Mesendoderm (in vitro differentiated cells): ENCODE measurements around the gene RAB43.
"Not testable (repeated sequence)": the region's sequence is repeated elsewhere in the genome, so short reads cannot be mapped to it uniquely, and the experiment has no call there.

ENCODE experiments used
- DNase-seq: peaks from one replicate; pipeline ENCODE4 v3.0.0; 2013
- H2AK5ac ChIP-seq: 2 replicates; pipeline ENCODE4 v1.6.1; 2013; ENCODE audit warnings: low read length, inconsistent platforms
- H2BK120ac ChIP-seq: 2 replicates; pipeline ENCODE4 v1.6.1; 2013; ENCODE audit warnings: low read depth, mild to moderate bottlenecking, low read length, moderate library complexity, mixed read lengths
- H2BK15ac ChIP-seq: replicated peaks from 2 replicates; pipeline ENCODE4 v1.6.1; 2013; ENCODE audit warnings: low read depth, mild to moderate bottlenecking, moderate library complexity
- H2BK5ac ChIP-seq: 2 replicates; pipeline ENCODE4 v1.6.1; 2013; ENCODE audit warnings: low read length, inconsistent platforms
- H3K18ac ChIP-seq: 2 replicates; pipeline ENCODE4 v1.6.1; 2013; ENCODE audit warnings: mild to moderate bottlenecking, low read length, mixed read lengths
- H3K23ac ChIP-seq: one replicate; pipeline ENCODE4 v1.6.1; 2013; ENCODE audit warnings: low read length
- H3K27ac ChIP-seq: 2 replicates; pipeline ENCODE4 v1.5.1; 2013; ENCODE audit warnings: low read depth, mild to moderate bottlenecking, inconsistent platforms, low read length, moderate library complexity
- H3K27me3 ChIP-seq: 2 replicates; pipeline ENCODE4 v1.6.1; 2013; ENCODE audit warnings: low read length, control low read depth, mild to moderate bottlenecking, inconsistent platforms; ENCODE audit not compliant: insufficient read depth, poor library complexity
- H3K36me3 ChIP-seq: 2 replicates; pipeline ENCODE4 v1.6.1; 2013; ENCODE audit warnings: low read length, inconsistent platforms; ENCODE audit not compliant: control insufficient read depth, insufficient read depth
- H3K4ac ChIP-seq: one replicate; pipeline ENCODE4 v1.6.1; 2013; ENCODE audit warnings: low read depth, mild to moderate bottlenecking, low read length, moderate library complexity
- H3K4me1 ChIP-seq: 2 replicates; pipeline ENCODE4 v1.6.1; 2013; ENCODE audit warnings: low read depth, low read length, inconsistent platforms; ENCODE audit not compliant: control insufficient read depth
- H3K4me2 ChIP-seq: 2 replicates; pipeline ENCODE4 v1.6.1; 2013; ENCODE audit warnings: low read length
- H3K4me3 ChIP-seq: 2 replicates; pipeline ENCODE4 v1.5.1; 2013; ENCODE audit warnings: mild to moderate bottlenecking, low read length
- H3K56ac ChIP-seq: one replicate; pipeline ENCODE4 v1.6.1; 2013; ENCODE audit warnings: low read length
- H3K79me1 ChIP-seq: 2 replicates; pipeline ENCODE4 v1.6.1; 2013; ENCODE audit warnings: low read length, inconsistent platforms
- H3K79me2 ChIP-seq: 2 replicates; pipeline ENCODE4 v1.6.1; 2013; ENCODE audit warnings: mild to moderate bottlenecking, low read length; ENCODE audit not compliant: control insufficient read depth, insufficient read depth
- H3K9ac ChIP-seq: 2 replicates; pipeline ENCODE4 v1.6.1; 2013; ENCODE audit warnings: low read length, inconsistent platforms
- H4K5ac ChIP-seq: one replicate; pipeline ENCODE4 v1.6.1; 2013; ENCODE audit warnings: low read length
- H4K8ac ChIP-seq: one replicate; pipeline ENCODE4 v1.6.1; 2013; ENCODE audit warnings: low read depth, mild to moderate bottlenecking, control low read depth, low read length, moderate library complexity
- WGBS: extraction: QIAGEN DNeasy Blood & Tissue Kit; methylation state at CpG from one replicate; pipeline ENCODE4 v1.1.7; 2013; ENCODE audit warnings: low lambda C conversion rate, missing lambda C conversion rate; ENCODE audit not compliant: insufficient coverage; ENCODE audit errors: extremely low coverage; 5-methylcytosine and 5-hydroxymethylcytosine counted together

Gene RAB43

DNA sequence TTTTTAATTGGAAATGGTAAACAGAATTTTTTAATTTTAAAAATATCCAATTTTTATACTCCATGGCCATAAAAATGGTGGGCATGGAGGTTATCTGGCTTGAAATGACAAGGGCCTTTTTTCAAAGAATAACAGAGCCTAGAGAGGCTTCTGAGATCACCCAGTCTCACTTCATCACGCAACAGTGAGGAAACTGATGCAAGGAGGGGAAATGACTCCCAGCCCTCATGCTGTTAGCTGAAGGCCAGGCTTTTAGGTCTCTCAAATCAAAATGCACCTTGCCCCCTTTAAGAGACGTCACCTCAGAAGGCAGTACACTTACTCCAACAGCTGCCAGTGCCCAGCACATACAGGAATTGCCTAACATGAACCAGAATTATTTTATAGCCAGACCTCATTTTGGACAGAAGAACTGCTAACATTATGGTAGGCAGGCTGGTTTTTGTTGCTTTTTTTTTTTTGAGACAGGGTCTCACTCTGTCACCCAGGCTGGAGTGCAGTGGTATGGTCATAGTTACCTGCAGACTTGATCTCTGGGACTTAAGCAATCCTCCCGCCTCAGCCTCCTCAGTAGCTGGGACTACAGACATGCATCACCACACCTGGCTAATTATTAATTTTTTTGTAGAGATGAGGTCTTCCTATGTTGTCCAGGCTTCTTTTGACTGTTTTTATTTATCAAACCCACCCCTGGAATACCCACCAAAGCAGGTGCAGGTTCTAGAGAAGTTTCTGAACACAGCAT lies 9.1 kb downstream of the RAB43 start:
- Histone ChIP-seq H3K4me3 (no peak overlapping the region), H2AK5ac (no peak overlapping the region), H3K9ac (no peak overlapping the region), H3K79me1 (peaks cover 26% of the 10 kb centered on the region), H3K27ac (no peak overlapping the region), H2BK15ac (no peak overlapping the region), H3K4ac (no peak overlapping the region), H4K8ac (no peak overlapping the region), H3K4me1 (peaks cover 7% of the 10 kb centered on the region), H4K5ac (no peak overlapping the region), H3K56ac (no peak overlapping the region), H3K79me2 (peaks cover 19% of the 10 kb centered on the region), H3K36me3 (peaks cover 2% of the 10 kb centered on the region), H3K23ac (no peak overlapping the region), H3K18ac (no peak overlapping the region), H3K27me3 (no peaks in the 10 kb centered on the region), H2BK5ac (no peak overlapping the region), H3K4me2 (no peak overlapping the region), H2BK120ac (no peak overlapping the region)
- peak; percentile 80 for DNase-seq
- no CpG with 5 or more reads among the region's 3 CpGs for WGBS

DNA sequence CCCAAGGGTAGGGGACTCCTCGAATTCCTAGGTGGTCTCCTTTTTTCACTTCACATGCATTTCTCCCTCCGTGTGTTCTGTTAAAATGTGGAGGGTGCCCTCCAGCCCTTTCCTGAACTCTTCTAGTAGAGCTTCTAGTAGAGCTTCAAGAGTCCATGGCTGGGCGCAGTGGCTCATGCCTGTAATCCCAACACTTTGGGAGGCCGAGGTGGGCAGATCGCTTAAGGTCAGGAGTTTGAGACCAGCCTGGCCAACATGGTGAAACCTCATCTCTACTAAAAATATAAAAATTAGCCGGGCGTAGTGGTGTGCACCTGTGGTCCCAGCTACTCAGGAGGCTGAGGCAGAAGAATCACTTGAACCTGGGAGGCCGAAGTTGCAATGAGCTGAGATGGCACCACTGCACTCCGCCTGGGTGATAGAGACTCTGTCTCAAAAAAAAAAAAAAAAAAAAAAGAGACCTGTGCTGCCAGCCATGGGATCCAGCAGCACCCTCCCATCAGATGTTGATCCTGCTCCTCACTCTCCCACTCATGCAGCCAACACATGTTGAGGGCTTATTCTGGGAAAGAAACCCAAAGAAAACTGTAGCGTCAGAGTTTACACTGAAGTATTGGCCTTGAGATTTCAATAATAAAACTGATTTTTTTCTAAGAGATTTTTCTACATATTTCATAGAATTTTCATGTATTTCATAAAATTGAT lies 10.4 kb downstream of the RAB43 start:
- WGBS = no CpG with 5 or more reads among the region's 10 CpGs
- H4K8ac ChIP-seq, H3K4me3 ChIP-seq: not testable (repeated sequence)

DNA sequence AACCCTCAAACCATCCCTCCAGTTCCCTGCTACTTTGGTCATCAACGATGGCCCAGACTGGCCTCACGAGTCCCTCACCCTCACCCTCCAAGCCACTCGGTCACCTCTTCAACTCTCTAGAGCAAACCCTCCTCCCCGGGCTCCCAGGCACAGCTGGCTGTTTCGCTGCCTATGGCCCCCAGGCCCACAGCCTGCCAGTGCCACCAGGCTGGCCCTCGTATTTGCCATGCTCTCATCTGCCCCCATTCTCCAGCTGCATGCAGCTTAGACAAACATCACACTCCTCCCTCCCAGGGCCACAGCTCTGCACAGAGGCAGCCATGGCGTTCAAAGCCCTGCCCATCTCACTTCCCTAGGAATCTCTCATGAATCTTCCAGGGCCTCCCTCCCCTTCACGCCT lies 13.8 kb downstream of the RAB43 start:
- Histone ChIP-seq H4K5ac (no peak overlapping the region), H3K36me3 (peaks cover 6% of the 10 kb centered on the region), H3K27me3 (no peaks in the 10 kb centered on the region), H2AK5ac (no peak overlapping the region), H3K9ac (no peak overlapping the region), H3K79me2 (peaks cover 3% of the 10 kb centered on the region), H3K56ac (no peak overlapping the region), H3K4me2 (no peak overlapping the region), H2BK5ac (no peak overlapping the region), H2BK15ac (no peak overlapping the region), H3K23ac (no peak overlapping the region), H3K79me1 (peaks cover 31% of the 10 kb centered on the region), H3K18ac (no peak overlapping the region), H3K4me3 (no peak overlapping the region), H2BK120ac (no peak overlapping the region), H3K4ac (no peak overlapping the region), H4K8ac (no peak overlapping the region), H3K4me1 (no peaks in the 10 kb centered on the region), H3K27ac (no peak overlapping the region)
- DNase-seq = no peak
- no CpG with 5 or more reads among the region's 8 CpGs for WGBS

More for the DNA sequence above, 10.4 kb downstream of the RAB43 start:
- H3K18ac ChIP-seq, H3K9ac ChIP-seq, H3K23ac ChIP-seq, H3K56ac ChIP-seq, H3K27me3 ChIP-seq, H2BK120ac ChIP-seq, H3K36me3 ChIP-seq, H3K27ac ChIP-seq, H2BK5ac ChIP-seq, H2AK5ac ChIP-seq, H4K5ac ChIP-seq, H3K4me2 ChIP-seq, H3K4me1 ChIP-seq, H3K4ac ChIP-seq, H2BK15ac ChIP-seq, DNase-seq: not testable (repeated sequence)
- Histone ChIP-seq H3K79me1 (peaks cover 33% of the 10 kb centered on the region), H3K79me2 (peaks cover 18% of the 10 kb centered on the region)

DNA sequence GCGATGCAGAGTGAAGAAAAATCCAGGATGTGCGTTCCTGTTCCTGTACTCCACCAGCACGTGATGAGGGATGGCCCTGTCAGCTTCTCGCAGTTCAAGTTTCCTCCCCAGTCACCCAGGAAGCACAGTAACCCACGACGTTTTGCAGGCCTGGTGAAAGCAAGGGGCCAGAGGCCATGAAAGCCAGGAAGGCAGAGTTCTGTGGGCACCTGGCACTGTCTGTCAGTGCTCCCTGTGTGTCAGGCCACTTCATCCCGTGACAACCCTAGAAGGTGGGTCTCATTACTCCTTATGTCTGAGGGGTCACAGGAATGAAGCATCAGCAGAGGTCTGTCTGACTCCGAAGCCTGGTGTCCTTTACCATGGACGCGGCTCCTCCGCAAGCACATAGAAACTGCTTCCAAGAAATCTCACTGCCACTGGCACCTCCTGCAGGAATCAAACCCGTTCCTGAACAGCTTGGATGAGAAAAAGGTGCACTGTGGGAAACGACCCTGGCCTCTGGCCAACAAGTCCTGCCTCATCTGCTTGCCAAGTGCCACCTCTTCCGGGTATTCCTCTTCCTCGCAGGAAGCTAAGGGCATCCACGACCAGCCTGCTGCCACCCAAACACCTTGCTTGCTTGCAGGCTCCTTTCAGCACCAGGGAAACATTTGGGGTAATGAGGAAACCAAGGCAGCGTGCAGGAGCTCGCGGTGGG lies 14.6 kb downstream of the RAB43 start:
- H3K79me2 ChIP-seq = peaks cover 3% of the 10 kb centered on the region
- H2BK120ac ChIP-seq = no peak overlapping the region
- H3K4me1 ChIP-seq = no peaks in the 10 kb centered on the region
- H3K27ac ChIP-seq = no peak overlapping the region
- no peaks in the 10 kb centered on the region for H3K27me3 ChIP-seq
- DNase-seq = no peak
- H3K36me3 ChIP-seq = peaks cover 6% of the 10 kb centered on the region
- no peak overlapping the region for H3K9ac ChIP-seq
- no peak overlapping the region for H2BK5ac ChIP-seq
- no CpG with 5 or more reads among the region's 19 CpGs for WGBS
- no peak overlapping the region for H2BK15ac ChIP-seq
- H4K8ac ChIP-seq = no peak overlapping the region
- peak overlapping the region; percentile 34 for H3K56ac ChIP-seq
- no peak overlapping the region for H3K4me3 ChIP-seq
- no peak overlapping the region for H4K5ac ChIP-seq
- no peak overlapping the region for H3K18ac ChIP-seq
- H3K23ac ChIP-seq = no peak overlapping the region
- no peak overlapping the region for H2AK5ac ChIP-seq
- no peak overlapping the region for H3K4me2 ChIP-seq
- peaks cover 29% of the 10 kb centered on the region for H3K79me1 ChIP-seq
- H3K4ac ChIP-seq = no peak overlapping the region

DNA sequence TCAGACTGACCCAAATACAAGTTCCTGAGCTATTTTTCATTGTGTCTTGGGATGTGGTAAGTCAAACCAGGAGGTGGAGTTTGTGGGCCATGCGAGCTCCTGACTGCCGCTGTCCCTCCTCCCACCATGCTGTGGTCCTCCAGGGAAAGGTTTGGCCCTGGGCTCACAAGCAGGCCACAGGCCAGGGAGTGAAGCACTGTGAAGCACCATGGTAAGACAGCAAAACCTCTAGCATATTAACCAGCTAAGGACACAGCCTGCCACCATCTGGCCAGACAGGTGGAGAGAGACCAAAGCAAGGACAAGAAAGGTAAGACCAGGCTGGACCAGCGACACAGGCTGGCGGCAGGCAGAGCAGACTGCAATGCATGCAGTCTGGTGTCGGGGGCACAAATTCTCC lies 15.3 kb downstream of the RAB43 start:
- no peaks in the 10 kb centered on the region for H3K27me3 ChIP-seq
- no peaks in the 10 kb centered on the region for H3K4me1 ChIP-seq
- no peak overlapping the region for H2BK120ac ChIP-seq
- no peak overlapping the region for H3K56ac ChIP-seq
- H2AK5ac ChIP-seq = no peak overlapping the region
- no peak overlapping the region for H4K5ac ChIP-seq
- no peak overlapping the region for H2BK5ac ChIP-seq
- no peak overlapping the region for H3K27ac ChIP-seq
- no CpG with 5 or more reads among the region's 5 CpGs for WGBS
- no peak overlapping the region for H4K8ac ChIP-seq
- H3K18ac ChIP-seq = no peak overlapping the region
- peaks cover 6% of the 10 kb centered on the region for H3K36me3 ChIP-seq
- no peak overlapping the region for H3K4me2 ChIP-seq
- no peak overlapping the region for H3K4ac ChIP-seq
- no peak overlapping the region for H3K23ac ChIP-seq
- peaks cover 35% of the 10 kb centered on the region for H3K79me1 ChIP-seq
- no peak overlapping the region for H3K4me3 ChIP-seq
- H3K9ac ChIP-seq = no peak overlapping the region
- peaks cover 3% of the 10 kb centered on the region for H3K79me2 ChIP-seq
- peak; percentile 52 for DNase-seq
- no peak overlapping the region for H2BK15ac ChIP-seq
